ENCODE measurements around the gene KLF2.
A peak's percentile ranks its signal among the peaks of the same experiment; 100 is the strongest.

DNA sequence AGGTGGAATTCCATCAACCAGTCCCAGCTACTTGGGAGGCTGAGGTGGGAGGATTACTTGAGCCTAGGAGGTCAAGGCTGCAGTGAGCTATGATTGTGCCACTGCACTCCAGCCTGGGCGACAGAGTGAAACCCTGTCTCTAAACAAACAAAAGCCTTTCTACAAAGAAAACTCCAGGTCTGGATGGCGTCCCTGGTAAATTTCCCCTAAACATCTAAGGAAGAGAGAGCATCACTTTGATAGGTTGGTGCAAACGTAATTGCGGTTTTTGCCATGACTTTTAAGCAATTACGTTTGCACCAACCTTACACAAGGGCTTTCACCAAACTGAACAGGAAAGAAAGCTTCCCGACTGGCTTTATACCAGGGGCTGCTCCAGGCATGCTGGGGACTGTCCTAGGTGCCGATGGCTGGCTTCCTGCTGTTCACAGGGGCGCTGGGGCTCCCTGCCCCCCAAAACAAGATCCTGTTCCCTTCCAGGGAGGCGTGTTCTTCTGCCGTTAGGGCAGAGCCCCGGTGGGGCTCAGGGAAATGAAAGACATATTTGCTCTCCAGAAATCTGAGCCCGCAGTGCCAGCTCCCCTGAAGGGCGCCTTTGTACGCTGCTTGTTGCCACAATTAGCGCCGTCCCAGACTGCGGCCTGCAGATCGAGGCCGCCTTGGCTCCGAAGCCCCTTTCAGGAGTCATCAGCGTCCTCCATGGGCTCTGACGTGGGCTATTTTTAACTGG lies 38.7 kb upstream of the KLF2 start:
- TF ChIP-seq CTCF (IDR thresholded peaks at IDR 0.05): no peak
- TF ChIP-seq POLR2AphosphoS5 (IDR thresholded peaks at IDR 0.05): peak; percentile 45 to 55
- TF ChIP-seq POLR2A (IDR thresholded peaks at IDR 0.05; ENCODE audit: low read depth): no peak
